ENCODE results near the gene ADGRL1. TPM values are rescaled to one million over a fixed set of nuclear protein-coding genes. Genes with fewer than 3 reads are reported as not detected.

Gene ADGRL1
- total and polyA plus RNA-seq, 2 donors (not counting 1 experiment from before 2014, with no cell fraction given), result 0.64 to 1.8 TPM

DNA sequence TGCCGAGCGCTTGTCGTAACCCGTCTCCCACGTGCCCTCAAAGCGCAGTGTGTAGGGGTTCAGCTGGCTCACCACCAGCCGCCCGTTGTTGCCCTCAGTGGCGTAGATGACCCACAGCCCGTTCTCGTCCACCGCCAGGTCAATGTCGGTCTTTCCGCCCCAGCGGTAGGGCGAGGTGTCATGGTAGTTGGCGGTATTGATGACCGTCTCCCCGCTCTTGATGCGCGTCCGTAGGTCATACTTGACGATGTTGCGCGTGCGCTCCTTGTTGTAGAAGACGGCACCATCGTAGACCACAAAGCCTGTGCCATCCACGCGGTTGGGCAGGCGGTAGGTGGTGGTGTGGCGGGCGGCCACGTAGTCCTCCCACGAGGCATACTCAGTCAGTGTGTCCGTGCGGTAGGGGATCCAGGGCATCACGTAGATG is 43.1 kb downstream of the ADGRL1 start:
- Histone ChIP-seq H3K4me3 (ENCODE audit: control extremely low read depth in 1 of 5, extremely low read depth in 1 of 5, insufficient read depth in 1 of 5, low read depth in 2 of 5, low read length in 4 of 5) (no peak overlapping the region), H3K4me2 (replicated peaks; ENCODE audit: low read depth, low read length, poor library complexity, severe bottlenecking) (no peak overlapping the region), H3K27ac (ENCODE audit: low read length in 2 of 2) (no peak overlapping the region), H3K79me2 (ENCODE audit: control insufficient read depth, insufficient read depth, low read length) (no peaks in the 10 kb centered on the region), H3K4me1 (ENCODE audit: control insufficient read depth in 2 of 2, insufficient read depth in 2 of 2, low read length in 2 of 2) (peaks cover 22 to 23% of the 10 kb centered on the region in 2 donors), H3K9me3 (ENCODE audit: control extremely low read depth in 1 of 3, control insufficient read depth in 2 of 3, insufficient read depth in 1 of 3, low read length in 2 of 3) (no peaks in the 10 kb centered on the region), H3K27me3 (replicated peaks in 1 of 4; ENCODE audit: control extremely low read depth in 1 of 4, control insufficient read depth in 3 of 4, insufficient read depth in 4 of 4, low read length in 3 of 4) (peaks cover 0 to 16% (median 0%) of the 10 kb centered on the region in 4 experiments), H3K36me3 (replicated peaks in 1 of 2; ENCODE audit: control extremely low read depth in 1 of 2, control insufficient read depth in 1 of 2, extremely low read depth in 1 of 2, insufficient read depth in 2 of 2, low read length in 1 of 2) (no peaks in the 10 kb centered on the region), H4K20me1 (ENCODE audit: control insufficient read depth, insufficient read depth, low read length, poor library complexity, severe bottlenecking) (no peaks in the 10 kb centered on the region), H2AFZ (ENCODE audit: insufficient read depth, low read depth, low read length, poor library complexity, severe bottlenecking) (no peak overlapping the region), H3K9ac (ENCODE audit: low read length) (no peak overlapping the region)
- ATAC-seq (ENCODE audit: low read depth) (no peak), DNase-seq (no peak)
- no peak overlapping the region for H3K27ac Mint-ChIP-seq
- intact Hi-C loops (cut with micrococcal nuclease), result no loop called here
- CTCF ChIA-PET, result no interaction called here
- peaks cover 17% of the 10 kb centered on the region for H3K4me1 Mint-ChIP-seq
- H3K4me3 Mint-ChIP-seq, result no peak overlapping the region
- WGBS (ENCODE audit: insufficient coverage), result 98% methylated on average over 38 of the region's 38 CpGs
- no peaks in the 10 kb centered on the region for H3K9me3 Mint-ChIP-seq (ENCODE audit: insufficient read depth)
- POLR2A ChIA-PET, result no interaction called here
- no peak for TF ChIP-seq EZH2 (IDR thresholded peaks at IDR 0.05; ENCODE audit: borderline replicate concordance, insufficient read depth, low read depth, low read length, poor library complexity, severe bottlenecking)
- TF ChIP-seq, protein P1, sequence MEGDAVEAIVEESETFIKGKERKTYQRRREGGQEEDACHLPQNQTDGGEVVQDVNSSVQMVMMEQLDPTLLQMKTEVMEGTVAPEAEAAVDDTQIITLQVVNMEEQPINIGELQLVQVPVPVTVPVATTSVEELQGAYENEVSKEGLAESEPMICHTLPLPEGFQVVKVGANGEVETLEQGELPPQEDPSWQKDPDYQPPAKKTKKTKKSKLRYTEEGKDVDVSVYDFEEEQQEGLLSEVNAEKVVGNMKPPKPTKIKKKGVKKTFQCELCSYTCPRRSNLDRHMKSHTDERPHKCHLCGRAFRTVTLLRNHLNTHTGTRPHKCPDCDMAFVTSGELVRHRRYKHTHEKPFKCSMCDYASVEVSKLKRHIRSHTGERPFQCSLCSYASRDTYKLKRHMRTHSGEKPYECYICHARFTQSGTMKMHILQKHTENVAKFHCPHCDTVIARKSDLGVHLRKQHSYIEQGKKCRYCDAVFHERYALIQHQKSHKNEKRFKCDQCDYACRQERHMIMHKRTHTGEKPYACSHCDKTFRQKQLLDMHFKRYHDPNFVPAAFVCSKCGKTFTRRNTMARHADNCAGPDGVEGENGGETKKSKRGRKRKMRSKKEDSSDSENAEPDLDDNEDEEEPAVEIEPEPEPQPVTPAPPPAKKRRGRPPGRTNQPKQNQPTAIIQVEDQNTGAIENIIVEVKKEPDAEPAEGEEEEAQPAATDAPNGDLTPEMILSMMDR (IDR thresholded peaks at IDR 0.05), result no peak
- peaks cover 14% of the 10 kb centered on the region for H3K27me3 Mint-ChIP-seq

DNA sequence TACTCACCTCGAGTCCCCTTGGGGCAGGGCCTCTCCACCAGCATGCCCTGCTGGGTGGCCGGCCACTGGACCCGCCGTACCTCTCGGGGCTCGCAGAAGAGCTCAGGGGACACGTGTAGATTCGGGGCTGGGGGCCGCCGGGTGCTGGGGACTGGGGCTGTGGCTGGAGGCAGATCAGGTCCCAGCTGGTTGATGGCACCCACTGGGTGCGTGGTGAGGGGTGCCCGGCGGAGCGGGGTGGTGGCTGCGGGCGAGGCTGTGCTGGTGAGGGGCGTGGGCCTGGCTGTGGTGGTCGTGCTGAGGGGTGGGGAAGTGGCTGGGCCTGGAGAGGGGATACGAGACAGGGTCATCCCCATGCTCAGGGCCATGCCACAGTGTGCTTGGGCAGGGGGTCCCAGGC is 44.7 kb downstream of the ADGRL1 start:
- Histone ChIP-seq H3K27ac (ENCODE audit: low read length in 2 of 2) (no peak overlapping the region), H3K27me3 (replicated peaks in 1 of 4; ENCODE audit: control extremely low read depth in 1 of 4, control insufficient read depth in 3 of 4, insufficient read depth in 4 of 4, low read length in 3 of 4) (peaks cover 0 to 10% (median 0%) of the 10 kb centered on the region in 4 experiments), H3K4me3 (ENCODE audit: control extremely low read depth in 1 of 5, extremely low read depth in 1 of 5, insufficient read depth in 1 of 5, low read depth in 2 of 5, low read length in 4 of 5) (no peak overlapping the region), H3K79me2 (ENCODE audit: control insufficient read depth, insufficient read depth, low read length) (no peaks in the 10 kb centered on the region), H3K4me1 (ENCODE audit: control insufficient read depth in 2 of 2, insufficient read depth in 2 of 2, low read length in 2 of 2) (peaks cover 7% of the 10 kb centered on the region in 2 donors), H3K4me2 (replicated peaks; ENCODE audit: low read depth, low read length, poor library complexity, severe bottlenecking) (no peak overlapping the region), H3K9me3 (ENCODE audit: control extremely low read depth in 1 of 3, control insufficient read depth in 2 of 3, insufficient read depth in 1 of 3, low read length in 2 of 3) (no peaks in the 10 kb centered on the region), H4K20me1 (ENCODE audit: control insufficient read depth, insufficient read depth, low read length, poor library complexity, severe bottlenecking) (no peaks in the 10 kb centered on the region), H2AFZ (ENCODE audit: insufficient read depth, low read depth, low read length, poor library complexity, severe bottlenecking) (no peak overlapping the region), H3K36me3 (replicated peaks in 1 of 2; ENCODE audit: control extremely low read depth in 1 of 2, control insufficient read depth in 1 of 2, extremely low read depth in 1 of 2, insufficient read depth in 2 of 2, low read length in 1 of 2) (no peaks in the 10 kb centered on the region), H3K9ac (ENCODE audit: low read length) (no peak overlapping the region)
- CTCF ChIA-PET, result interaction anchor here (0.5 kb wide), 1 partner anchor 15 kb away, joined by 4 read pairs; no protein-coding TSS in a partner anchor
- Mint-ChIP-seq H3K9me3 (ENCODE audit: insufficient read depth) (no peaks in the 10 kb centered on the region), H3K27ac (no peak overlapping the region), H3K4me3 (no peak overlapping the region), H3K4me1 (peaks cover 4% of the 10 kb centered on the region), H3K27me3 (peaks cover 6% of the 10 kb centered on the region)
- POLR2A ChIA-PET, result no interaction called here
- ATAC-seq (ENCODE audit: low read depth) (no peak), DNase-seq (no peak)
- intact Hi-C loops (cut with micrococcal nuclease), result no loop called here
- 92% methylated on average over 15 of the region's 19 CpGs for WGBS (ENCODE audit: insufficient coverage)
- no peak for TF ChIP-seq EZH2 (IDR thresholded peaks at IDR 0.05; ENCODE audit: borderline replicate concordance, insufficient read depth, low read depth, low read length, poor library complexity, severe bottlenecking)
- TF ChIP-seq, protein P1 (IDR thresholded peaks at IDR 0.05), result no peak

All from B cell (primary cell).